HG03039 (cell line): ENCODE measurements around the gene HSH2D.
"Not testable (repeated sequence)": the region's sequence is repeated elsewhere in the genome, so short reads cannot be mapped to it uniquely, and the experiment has no call there.

Experiments used
- ATAC-seq: cut with Tn5 transposase; IDR thresholded peaks from one replicate; pipeline ENCODE4 v1.9.1; 2021; ENCODE audit warnings: mild to moderate bottlenecking, moderate library complexity; ENCODE audit not compliant: unreplicated experiment

HSH2D gene

DNA sequence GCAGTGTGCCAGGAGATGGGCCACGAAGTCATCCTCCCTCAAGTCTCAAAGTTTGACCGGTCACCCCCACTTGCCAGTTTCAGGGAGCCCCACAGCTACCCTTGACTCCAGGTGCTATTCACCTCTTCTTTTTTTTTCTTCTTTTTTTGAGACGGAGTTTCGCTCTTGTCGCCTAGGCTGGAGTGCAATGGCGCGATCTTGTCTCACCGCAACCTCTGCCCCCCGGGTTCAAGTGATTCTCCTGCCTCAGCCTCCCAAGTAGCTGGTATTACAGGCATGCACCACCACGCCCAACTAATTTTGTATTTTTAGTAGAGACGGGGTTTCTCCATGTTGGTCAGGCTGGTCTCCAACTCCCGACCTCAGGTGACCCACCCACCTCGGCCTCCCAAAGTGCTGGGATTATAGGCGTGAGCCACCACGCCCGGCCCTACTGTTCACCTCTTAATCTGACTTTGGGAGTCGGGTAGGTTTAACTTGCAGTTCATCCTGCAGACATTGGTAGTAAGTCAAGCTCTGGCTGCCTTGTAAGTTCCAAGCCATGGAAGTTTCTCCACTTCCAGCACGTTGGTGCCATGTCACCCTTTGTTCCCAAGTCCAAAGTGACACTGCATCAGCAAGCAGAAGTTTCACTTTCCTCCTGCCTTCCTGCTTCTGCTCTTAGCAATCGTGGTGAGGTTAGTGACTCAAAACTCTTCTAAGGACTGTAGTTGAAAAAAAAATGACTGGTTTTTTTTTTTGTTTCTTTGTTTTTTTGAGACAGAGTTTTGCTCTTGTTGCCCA lies 24.2 kb upstream of the HSH2D start:
- ATAC-seq: not testable (repeated sequence)

DNA sequence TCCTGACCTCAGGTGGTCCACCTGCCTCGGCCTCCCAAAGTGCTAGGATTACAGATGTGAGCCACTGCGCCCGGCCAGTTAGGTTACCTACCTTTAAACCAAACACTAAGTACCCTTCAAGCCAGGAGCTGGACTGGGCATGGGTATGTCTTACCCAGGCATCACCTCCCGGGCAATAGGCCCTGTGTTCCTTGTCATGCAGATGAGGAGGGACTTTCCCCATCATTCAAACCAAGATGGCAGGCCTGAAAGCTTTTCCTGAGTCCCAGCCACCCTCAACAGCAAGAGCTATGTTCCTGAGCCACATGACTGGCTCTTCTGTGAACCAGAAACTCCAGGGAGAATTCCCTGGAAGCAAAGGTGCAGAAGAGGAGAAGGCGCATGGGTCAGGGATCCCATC lies 22.3 kb upstream of the HSH2D start:
- no peak for ATAC-seq

DNA sequence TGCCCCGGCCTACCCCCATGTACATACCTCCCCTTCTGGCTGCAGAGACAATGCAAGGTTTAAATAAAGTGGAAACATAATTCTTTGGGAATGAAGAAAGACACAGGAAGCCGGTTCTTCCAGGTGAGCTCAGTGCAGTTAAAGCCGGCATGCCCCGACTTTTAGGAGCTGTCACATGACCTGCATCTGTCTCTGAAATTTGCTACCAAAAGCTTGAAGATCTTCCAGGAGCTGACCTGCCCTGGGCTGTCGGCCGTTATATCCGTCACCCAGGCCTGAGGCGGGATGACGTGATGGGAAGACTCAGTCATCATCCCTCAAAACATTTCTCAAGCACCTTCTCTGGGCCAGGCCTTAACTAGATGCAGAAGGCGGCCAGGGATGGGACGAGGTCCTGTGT lies 21.5 kb upstream of the HSH2D start:
- no peak for ATAC-seq

DNA sequence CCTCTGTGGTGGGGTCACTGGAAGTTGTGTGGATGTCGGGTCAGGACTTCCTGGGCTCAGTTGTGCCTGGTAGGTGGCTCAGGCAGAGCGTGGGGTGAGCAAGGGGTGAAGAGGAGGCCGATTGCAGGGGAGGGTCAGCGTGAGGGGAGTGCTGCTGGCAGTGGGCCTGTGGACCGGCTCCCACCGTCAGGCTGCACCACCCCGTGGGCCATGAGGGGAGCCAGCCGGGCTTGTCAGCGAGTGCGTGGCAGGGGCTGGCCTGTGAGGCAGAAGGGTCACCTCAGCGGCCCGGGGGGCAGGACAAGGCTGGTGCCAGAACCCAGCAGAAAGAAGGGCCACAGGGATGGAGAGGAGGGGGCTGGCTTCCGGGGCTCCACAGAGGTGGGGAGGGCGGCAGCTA lies 18.5 kb upstream of the HSH2D start:
- no peak for ATAC-seq

DNA sequence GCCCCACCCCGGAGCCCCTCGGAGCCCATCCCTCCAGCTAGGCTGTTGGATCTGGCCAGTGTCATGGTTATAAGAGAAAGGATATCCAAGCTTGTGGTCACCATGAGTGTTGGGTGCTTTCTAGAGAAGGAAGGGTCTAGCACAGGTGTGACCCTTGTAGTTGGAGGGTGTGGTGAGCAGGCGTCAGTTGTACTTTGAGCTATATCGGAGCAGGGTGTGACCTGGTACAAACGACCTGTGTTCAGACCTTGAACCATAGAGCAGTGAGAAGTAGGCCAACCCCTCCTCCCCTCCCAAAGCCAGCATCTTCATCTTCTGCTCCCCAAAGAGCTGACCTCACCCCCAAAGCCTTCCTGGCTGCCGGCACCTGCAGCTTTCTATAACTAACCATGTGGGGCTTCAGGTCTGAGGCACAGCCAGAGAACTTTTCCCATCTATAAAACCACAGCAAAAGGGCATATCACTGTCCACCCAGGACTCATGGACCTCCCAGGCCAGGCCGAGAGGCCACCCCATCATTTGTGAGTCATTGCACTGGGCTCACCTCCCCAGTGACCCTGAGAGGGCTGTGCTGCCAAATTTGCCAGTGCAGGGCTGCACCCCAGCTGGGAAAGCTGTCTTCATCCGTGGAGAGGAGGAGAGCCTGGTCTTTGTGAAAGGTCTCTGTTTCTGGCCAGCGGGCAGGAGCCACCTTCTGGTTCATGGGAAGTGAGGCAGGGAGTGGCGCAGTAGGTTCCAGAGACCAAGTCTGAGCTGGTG lies 17.6 kb upstream of the HSH2D start:
- ATAC-seq: no peak

DNA sequence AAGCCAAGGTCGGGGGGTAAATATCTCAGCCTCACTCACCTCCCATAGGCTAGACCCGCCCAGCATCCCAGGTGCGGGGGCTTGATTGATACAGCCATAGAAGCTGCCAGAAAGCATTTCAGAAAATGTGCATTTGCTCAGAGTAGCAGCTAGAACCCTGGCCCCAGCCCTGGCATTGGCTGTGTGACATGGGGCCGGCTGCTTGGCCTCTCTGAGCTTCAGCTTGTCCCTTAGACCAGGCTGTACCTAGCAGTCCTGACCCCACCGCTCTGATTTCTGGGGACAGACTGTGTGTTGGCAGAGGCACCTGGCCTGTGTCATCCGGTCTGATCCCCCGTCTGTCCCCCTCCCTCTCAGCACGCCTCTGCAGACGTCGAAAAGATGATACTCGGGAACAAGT lies 16.4 kb upstream of the HSH2D start:
- ATAC-seq: no peak

DNA sequence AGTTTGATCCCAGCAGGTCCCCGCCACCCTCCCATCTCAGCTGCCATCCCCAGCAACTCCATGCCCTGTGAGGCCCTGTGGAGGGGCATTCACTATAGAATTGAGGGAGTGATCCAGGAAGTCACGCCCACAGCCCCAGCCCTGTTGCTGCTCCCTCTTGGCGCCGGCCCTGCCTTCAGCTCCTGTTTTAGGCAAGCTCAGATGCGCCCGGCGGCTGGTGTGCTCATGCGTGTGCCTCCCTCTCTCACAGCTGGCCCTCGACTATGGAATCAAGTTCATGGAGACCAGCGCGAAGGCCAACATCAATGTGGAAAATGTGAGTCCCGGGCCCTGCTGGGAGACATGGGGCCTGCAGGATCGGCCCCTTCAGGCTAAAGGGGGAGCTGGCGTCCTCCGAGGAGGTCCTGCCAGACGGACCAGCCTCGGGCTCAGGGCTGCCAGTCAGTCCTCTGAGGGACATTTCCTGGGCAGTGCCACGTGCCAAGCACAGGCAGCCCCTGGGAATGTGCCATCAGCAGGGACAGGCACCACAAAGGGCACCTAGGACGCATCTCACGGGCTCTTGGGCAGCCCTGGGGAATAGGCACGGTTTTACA lies 15.6 kb upstream of the HSH2D start:
- ATAC-seq: no peak

DNA sequence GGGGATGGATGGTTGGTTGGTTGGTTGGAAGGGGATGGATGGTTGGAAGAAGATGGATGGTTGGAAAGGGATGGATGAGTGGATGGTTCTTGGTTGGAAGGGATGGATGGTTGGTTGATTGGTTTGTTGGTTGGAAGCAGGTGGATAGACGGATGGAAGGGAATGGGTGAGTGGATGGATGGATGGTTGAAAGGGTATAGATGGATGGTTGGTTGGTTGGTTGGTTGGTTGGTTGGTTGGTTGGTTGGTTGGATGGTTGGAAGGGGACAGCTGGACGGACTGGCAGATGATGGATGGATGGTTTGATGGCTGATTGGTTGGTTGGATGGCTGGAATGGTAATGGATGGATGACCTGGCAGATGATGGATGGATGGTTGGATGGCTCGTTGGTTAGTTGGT lies 11.8 kb upstream of the HSH2D start:
- ATAC-seq: no peak

DNA sequence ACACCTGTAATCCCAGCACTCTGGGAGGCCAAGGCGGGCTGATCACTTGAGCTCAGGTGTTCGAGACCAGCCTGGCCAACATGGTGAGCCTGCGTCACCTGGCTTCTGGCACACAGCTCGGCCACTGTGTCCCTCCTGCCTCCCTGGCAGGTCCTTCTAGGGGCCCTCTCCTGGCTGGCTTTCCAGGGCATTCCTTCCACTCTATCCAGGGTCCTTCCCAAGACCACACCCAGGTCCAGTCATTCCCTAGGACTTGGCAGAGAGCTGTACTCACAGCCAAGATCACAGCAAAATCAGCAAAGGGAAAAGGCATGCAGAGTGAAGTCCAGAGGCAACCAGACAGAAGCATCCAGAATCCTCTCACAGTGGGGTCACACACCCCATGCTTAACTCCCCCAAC lies 9.7 kb upstream of the HSH2D start:
- ATAC-seq: no peak

DNA sequence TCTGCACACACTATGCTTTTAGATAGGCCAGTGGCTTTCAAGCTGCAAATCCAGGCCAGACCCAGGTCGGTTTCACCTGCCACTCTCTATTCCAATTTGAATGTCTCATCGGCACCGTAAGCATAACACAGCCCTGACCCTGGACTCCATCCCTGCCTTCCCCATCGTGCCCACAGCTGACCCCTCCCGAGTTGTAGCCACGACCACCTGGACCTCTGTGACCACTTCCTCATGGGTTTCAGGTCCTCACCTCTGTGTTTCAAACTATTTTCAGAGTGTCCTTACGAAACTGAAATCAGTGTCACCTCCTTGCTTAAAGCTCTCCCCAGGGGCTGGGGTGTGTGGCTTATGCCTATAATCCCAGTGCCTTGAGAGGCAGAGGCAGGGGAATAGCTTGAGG lies 9.0 kb upstream of the HSH2D start:
- ATAC-seq: no peak

DNA sequence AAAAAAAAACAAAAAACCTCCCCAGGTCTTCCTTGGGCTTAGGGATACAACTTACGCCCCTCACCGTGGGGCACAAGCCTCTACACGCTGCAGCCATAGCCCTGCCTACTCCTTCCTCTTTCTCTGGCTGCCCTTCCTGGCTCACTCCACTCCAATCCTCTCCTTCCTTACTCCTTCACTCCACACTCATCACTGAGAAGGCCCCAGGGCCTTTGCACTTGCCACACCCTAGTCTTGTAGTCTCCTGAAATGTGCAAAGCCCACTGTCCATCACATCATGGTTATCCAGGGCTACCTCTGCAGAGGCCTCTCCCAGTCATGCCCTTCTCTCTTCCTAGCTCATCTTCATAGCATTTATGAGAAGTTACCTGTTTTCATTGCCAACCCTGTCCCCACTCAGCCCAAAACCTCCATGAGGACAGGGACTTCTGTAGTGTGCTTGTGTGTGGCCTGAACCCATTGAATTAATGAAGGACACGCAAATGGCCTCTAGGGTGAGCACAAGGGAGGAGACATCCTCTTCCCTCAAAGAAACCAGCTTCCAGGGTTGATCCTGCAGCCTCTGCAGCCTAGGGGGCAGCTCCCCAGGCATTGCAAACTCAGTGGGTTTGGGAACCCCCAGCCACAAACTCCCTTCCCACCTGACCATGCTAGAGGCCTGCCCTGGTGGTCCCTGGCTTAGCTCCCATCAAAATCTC lies 7.9 kb upstream of the HSH2D start:
- ATAC-seq: no peak

DNA sequence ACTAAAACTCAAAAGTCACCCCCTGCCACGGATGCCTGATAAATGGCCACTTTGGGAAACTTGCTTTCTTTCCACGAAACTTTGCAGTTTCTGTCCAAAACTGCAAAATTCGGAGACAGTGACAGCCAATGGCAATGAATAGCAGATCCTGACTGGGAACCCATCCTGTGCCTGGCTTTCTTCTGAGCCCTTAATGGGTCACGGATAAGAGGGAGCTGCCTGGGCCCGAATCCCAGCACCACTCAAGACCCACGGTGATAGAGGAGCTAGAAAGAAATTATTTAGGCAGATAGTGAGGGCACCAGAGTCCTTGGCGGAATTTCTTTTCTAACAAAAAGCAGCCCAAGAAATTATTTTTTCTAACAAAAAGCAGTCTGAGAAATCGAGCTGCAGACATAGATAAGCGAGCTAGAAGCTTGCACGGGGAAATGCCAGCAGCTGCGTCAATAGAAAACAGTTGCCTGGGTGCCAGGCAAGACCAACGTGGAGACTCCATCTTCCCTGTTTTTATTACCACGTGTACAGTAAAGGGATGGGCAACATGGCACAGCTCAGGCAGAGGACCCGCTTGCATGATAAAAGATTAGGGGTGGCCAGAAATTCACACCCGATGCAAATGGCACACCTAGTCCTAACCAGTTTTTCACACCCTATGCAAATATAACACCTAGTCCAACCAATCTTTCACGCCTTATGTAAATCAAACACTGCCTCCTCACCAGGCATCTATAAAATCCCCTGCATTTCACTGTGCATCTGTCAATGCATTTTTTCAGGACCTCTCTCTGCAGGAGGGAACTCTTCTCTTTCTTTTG lies 7.1 kb upstream of the HSH2D start:
- ATAC-seq: no peak

DNA sequence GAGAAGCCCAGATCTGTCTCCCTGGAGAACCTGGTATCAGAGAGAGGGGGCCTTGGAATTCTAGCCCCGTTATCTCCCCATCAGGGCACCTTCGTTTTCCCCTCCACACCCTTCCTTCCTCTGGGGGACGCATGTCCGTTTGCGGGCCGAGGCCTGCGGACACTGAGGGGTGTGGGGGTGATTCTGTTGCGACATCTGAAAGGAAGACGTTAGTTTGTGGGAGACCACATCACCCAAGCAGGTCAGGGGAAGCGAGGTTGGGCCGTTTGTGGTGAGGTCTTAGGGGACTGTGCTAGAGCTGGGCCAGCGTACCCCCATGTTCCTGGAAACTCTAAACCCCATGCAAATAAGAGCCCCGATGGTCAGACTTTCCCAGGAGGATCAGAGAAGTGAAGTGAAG lies 3.7 kb upstream of the HSH2D start:
- ATAC-seq: no peak

DNA sequence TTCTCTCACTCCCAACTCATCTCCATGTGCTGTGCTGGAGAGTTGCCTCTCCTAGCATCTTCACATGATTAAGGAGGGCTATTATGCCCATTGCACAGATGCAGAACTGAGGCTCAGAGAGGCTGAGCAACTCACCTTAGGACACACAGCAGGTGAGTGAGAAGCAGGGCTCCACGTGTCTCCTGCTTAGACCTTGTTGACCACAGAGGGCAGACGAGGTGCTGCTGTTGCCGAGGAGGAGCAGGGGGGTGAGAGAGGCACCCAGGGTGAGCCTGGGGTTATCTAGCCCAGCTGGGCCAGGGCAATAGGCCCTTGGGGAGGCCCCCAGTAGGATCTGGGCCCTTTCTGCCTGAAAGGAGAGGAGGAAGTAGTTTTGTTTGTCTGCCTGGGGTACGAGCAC lies 2.4 kb upstream of the HSH2D start:
- ATAC-seq: no peak

DNA sequence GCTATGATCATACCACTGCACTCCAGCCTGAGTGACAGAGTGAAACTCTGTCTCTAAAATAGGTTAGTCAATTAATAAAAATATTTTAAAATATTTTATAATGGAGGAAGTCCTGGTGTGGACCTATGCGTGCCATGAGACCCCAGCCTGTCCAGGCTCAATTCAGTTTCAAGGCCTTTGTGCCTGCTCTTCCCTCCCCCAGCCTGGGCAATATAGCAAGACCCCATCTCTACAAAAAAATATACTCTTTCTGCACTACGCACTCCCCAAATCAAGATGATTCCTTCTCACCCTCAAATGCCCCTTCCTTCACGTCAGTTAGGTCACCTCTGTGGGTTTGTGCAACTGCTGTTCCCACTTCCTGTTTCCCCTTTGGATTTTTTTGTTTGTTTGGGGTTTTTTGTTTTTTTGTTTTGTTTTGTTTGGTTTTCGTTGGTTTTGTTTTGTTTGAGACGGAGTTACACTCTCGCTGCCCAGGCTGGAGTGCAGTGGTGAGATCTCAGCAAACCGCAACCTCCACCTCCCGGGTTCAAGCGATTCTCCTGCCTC lies 1.4 kb upstream of the HSH2D start:
- no peak for ATAC-seq

DNA sequence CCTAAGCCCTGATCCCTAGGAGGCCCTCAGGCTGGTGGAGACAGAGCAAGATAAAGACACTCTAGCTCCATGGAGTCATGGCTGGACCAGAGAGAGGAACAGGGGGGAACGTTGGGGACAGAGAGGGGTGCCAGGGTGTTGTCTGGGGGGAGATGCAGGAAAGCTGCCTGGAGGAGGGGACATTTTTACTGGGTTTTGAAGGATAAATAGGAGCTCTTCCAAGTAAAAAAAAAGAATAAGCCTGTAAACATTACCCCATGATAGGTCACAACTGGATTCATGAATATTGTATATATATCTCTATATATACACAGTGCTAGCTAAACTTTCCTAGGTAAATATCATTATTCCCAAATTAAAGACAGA lies 714 bp downstream of the HSH2D start:
- ATAC-seq: no peak

DNA sequence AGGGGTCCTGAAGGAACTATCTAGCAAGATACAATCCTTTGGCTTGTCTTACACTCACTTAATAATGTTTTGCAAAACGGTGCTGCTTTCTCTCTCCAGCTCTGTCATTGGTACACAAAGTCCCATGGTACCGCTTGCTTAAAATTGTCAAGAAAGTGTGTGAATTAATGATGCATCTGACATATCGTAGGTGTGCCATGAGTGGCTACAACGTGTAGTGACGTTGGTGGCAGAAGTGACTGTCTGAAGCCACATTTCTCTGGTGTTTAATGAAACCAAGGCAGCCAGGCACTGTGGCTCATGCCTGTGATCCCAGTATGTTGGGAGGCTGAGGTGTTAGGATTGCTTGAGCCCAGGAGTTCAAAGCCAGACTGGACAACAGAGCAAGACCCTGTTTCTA lies 2.6 kb downstream of the HSH2D start:
- no peak for ATAC-seq

DNA sequence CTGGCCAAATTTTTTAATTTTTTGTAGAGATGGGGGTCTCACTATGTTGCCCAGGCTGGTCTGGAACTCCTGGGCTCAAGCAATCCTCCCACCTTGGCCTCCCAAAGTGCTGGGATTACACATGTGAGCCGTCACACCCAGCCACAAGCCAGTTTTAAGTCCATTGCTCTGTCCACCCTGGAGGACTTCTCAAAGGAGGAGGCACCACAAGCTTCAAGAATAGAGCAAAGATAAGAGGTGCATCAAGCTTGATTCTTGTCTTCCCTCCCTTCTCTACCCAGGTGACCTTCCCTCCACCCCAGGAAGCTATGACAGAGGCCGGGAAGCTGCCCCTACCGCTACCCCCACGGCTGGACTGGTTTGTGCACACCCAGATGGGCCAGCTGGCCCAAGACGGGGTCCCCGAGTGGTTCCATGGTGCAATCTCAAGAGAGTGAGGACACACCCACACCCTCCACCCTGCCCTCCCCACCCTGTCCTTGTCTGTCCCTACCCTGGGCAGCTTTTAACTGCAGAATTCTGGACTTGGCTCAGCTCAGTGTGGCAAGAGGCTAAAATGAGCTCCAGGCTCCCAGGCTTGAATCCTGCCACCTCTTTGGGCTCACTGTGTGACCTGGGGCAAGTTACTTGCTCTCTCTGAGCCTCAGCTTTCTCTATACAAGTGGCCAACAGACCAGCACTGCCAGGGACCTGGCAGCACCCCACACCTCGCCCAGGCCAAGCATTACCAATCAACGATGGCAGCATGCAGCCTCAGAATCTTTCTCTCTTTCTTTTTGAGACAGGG lies 5.2 kb downstream of the HSH2D start:
- ATAC-seq: no peak

DNA sequence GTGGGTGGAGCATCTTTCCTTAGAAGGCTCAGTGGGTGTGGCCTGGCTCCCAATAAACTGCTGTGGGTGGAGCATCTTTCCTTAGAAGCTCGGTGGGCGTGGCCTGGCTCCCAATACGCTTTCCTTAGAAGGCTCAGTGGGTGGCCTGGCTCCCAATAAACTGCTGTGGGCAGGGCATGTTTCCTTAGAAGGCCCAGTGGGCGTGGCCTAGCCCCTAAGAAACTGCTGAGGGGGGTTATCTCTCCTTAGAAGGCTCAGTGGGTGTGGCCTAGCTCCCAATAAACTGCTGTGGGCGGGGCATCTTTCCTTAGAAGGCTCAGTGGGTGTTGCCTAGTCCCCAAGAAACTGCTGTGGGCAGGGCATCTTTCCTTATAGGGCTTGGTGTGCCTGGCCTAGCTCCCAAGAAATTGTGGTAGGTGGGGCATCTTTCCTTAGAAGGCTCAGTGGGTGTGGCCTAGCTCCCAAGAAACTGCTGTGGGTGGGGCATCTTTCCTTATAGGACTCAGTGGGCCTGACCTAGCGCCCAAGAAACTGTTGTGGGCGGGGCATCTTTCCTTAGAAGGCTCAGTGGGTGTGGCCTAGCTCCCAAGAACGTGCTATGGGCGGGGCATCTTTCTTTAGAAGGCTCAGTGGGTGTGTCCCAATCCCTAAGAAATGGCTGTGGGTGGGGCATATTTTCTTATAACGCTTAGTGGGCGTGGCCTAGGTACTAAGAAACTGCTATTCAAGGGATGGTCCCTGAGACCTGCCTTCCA lies 10.3 kb downstream of the HSH2D start:
- ATAC-seq: no peak
